ENCODE measurements around the gene HCN2. TPM values are rescaled to one million over a fixed set of nuclear protein-coding genes. Genes with fewer than 3 reads are reported as not detected.

Gene HCN2
- total and polyA plus RNA-seq, 9 of the 15 experiments (the other 6 are each of a cell fraction or from before 2014, with no cell fraction given): 0.29 to 4.2 (median 0.82) TPM; not detected in 2

DNA sequence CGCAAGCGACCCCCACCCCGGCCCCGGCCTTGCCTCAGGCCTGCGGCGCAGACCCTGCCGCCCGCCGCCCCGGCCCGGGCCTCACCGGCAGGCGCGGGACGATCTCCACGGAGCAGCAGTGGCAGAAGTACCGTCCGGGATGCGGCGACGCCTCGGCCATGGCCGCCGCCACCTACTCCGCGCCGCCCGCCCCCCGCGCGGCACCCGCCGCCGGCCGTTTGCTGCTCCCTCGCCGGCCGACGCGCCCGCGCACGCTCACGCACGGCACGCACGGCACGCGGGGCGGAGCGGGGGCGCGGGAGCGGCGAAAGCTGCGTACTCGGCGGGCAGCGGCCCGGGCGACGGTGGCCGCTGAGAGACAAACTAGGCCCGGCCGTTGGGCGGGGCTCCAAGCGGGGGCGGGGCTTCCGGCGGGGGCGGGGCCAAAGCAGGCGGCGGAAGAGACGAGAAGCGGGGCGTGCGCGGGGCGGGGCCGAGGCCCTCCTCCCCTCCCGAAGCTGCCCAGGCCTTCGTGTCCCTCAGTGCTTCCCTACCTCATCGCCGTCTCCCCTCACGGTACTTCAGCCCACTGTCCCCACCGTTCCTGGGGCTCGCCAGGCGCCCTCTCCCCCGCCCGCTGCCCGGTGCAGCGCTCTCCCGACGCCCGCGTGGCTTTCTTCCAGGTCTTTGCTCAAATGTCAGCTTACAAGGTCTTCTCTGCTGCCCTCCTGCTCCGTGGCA, 73.4 kb downstream of the HCN2 start, which contains the start of gene RNF126 (continued):
- TF ChIP-seq CREM (IDR thresholded peaks at IDR 0.05; ENCODE audit: low read depth) (peak; percentile 70), TCF7L2 (IDR thresholded peaks at IDR 0.05; ENCODE audit: low read depth, low read length) (no peak), EWSR1 (IDR thresholded peaks at IDR 0.05; ENCODE audit: borderline replicate concordance, low read depth, partially characterized antibody) (no peak), NFYB (IDR thresholded peaks at IDR 0.05; ENCODE audit: extremely low read depth, insufficient read length) (no peak), DNMT1 (IDR thresholded peaks at IDR 0.05) (no peak), ZNF75A (CRISPR knock-in tag; IDR thresholded peaks at IDR 0.05) (no peak), BRCA1 (IDR thresholded peaks at IDR 0.05) (no peak), BRCA1 (CRISPR knock-in tag; IDR thresholded peaks at IDR 0.05) (no peak), EP300 (IDR thresholded peaks at IDR 0.05; ENCODE audit: low read length) (0 out of 2 replicates have a peak, but pooled peaks have one; percentile 6), TBL1XR1 (IDR thresholded peaks at IDR 0.05; ENCODE audit: low read length in 2 of 2) (no peak), PML (IDR thresholded peaks at IDR 0.05; ENCODE audit: low read length) (no peak), CBFA2T2 (conservative IDR thresholded peaks at IDR 0.05) (no peak), ZNF511 (CRISPR knock-in tag; IDR thresholded peaks at IDR 0.05) (no peak), NELFE (IDR thresholded peaks at IDR 0.05; ENCODE audit: insufficient read depth, insufficient read length) (no peak), SNIP1 (IDR thresholded peaks at IDR 0.05; ENCODE audit: low read depth) (no peak), ZNF512 (tag; IDR thresholded peaks at IDR 0.05) (no peak), POU5F1 (IDR thresholded peaks at IDR 0.05; ENCODE audit: borderline replicate concordance, low read depth, low read length, partially characterized antibody) (peak; percentile 74), NR2F6 (CRISPR knock-in tag; IDR thresholded peaks at IDR 0.05) (no peak)
- TF ChIP-seq, protein P1, sequence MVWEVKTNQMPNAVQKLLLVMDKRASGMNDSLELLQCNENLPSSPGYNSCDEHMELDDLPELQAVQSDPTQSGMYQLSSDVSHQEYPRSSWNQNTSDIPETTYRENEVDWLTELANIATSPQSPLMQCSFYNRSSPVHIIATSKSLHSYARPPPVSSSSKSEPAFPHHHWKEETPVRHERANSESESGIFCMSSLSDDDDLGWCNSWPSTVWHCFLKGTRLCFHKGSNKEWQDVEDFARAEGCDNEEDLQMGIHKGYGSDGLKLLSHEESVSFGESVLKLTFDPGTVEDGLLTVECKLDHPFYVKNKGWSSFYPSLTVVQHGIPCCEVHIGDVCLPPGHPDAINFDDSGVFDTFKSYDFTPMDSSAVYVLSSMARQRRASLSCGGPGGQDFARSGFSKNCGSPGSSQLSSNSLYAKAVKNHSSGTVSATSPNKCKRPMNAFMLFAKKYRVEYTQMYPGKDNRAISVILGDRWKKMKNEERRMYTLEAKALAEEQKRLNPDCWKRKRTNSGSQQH (CRISPR knock-in tag; IDR thresholded peaks at IDR 0.05): no peak
- TF ChIP-seq, protein P2, sequence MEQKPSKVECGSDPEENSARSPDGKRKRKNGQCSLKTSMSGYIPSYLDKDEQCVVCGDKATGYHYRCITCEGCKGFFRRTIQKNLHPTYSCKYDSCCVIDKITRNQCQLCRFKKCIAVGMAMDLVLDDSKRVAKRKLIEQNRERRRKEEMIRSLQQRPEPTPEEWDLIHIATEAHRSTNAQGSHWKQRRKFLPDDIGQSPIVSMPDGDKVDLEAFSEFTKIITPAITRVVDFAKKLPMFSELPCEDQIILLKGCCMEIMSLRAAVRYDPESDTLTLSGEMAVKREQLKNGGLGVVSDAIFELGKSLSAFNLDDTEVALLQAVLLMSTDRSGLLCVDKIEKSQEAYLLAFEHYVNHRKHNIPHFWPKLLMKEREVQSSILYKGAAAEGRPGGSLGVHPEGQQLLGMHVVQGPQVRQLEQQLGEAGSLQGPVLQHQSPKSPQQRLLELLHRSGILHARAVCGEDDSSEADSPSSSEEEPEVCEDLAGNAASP (IDR thresholded peaks at IDR 0.05): no peak
- TF ChIP-seq, protein P3, sequence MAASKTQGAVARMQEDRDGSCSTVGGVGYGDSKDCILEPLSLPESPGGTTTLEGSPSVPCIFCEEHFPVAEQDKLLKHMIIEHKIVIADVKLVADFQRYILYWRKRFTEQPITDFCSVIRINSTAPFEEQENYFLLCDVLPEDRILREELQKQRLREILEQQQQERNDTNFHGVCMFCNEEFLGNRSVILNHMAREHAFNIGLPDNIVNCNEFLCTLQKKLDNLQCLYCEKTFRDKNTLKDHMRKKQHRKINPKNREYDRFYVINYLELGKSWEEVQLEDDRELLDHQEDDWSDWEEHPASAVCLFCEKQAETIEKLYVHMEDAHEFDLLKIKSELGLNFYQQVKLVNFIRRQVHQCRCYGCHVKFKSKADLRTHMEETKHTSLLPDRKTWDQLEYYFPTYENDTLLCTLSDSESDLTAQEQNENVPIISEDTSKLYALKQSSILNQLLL (CRISPR knock-in tag; IDR thresholded peaks at IDR 0.05; ENCODE audit: borderline replicate concordance): no peak
- TF ChIP-seq, protein P4, sequence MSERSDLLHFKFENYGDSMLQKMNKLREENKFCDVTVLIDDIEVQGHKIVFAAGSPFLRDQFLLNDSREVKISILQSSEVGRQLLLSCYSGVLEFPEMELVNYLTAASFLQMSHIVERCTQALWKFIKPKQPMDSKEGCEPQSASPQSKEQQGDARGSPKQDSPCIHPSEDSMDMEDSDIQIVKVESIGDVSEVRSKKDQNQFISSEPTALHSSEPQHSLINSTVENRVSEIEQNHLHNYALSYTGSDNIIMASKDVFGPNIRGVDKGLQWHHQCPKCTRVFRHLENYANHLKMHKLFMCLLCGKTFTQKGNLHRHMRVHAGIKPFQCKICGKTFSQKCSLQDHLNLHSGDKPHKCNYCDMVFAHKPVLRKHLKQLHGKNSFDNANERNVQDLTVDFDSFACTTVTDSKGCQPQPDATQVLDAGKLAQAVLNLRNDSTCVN (CRISPR knock-in tag; IDR thresholded peaks at IDR 0.05): no peak
